ENCODE results near the gene RIMOC1.

DNA sequence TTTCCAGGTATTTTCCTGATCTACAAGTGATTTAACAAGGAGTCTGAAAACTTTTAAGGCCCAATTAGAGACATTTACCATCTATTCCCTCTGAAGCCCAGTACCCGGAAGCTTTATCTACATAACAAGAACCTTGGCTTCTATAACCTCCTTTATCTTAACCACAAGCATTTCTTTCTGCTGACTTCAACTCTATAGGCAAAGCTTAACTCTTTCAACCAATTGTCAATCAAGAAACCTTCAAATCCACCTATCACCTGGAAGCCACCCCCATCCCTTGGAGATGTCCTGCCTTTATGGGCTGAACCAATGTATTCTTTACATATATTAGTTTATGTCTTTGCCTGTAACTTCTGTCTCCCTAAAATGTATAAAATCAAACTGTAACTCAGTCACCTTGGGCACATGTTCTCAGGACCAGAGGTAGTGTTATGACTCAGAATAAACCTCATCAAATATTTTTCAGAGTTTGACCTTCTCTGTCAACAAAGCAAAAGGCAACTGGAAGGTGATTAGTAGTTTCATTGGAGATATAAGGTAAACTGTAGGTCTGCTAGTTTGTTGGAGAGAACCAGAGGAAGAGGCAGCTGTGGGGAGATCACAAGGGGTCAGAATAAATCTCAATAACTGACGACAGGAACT lies 13.0 kb upstream of the RIMOC1 start:
- no peak for TF ChIP-seq GATA2 (IDR thresholded peaks at IDR 0.05; ENCODE audit: low read depth, low read length)
- TF ChIP-seq GATA3 (IDR thresholded peaks at IDR 0.05; ENCODE audit: low read depth, low read length), result no peak

Measured in SH-SY5Y (cell line).